ENCODE data around the gene TH. TPM values are rescaled to one million over a fixed set of nuclear protein-coding genes. Genes with fewer than 3 reads are reported as not detected.

TH gene
- total and polyA plus RNA-seq, 9 of the 15 experiments (the other 6 are each of a cell fraction or from before 2014, with no cell fraction given), result not detected

DNA sequence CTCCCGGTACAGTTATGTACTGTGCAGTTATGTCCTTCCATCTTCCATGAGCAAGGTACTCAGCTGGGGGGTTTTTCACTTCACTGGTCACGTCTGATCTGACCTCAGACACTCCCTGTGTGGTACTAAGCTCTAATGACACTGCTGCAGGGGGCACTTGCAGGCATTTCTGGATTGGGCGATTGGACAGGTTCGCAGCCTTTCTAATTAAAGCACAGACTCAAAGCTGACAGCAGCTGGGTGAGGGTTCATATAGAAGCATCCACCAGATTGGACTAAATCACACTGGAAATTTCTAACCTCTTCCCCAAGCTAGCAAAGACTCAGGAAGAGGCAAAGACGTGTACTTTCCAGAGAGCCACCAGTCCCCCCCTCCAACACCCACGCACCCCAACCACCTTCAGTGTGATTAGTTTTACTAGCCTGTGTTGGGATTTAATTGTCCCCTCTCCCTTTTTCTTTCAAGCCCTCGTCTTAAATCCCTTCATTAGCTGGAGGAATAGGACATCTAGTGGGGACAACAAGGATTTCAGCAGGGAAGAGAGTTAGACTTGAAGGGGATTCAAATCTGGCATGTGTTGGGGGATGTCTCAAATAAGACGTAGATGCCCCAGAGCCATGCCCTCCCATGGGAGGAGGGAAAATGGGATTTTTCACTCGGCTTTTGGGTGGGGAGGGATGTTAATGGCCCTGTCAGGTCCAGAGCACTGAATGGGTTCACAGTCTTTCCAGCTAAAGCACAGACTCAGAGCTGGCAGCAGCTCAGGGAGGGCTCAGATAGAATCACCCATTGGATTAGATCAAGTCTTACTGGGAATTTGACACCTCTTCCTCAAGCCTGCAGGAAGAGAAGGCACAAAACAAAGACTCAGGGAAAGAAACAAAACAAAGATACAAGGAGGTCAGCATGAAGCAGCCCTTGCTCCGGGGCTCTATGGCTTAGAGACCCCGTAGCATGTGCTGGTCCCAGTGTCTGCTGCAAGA is 21.5 kb downstream of the TH start:
- Histone ChIP-seq H3K36me3 (ENCODE audit: control insufficient read depth, insufficient read depth, low read length) (no peaks in the 10 kb centered on the region), H3K4me2 (ENCODE audit: insufficient read depth, low read length) (no peak overlapping the region), H3K9me3 (replicated peaks; ENCODE audit: control insufficient read depth, insufficient read depth, low read depth, low read length) (no peaks in the 10 kb centered on the region), H3K9ac (ENCODE audit: insufficient read depth in 1 of 2, low read depth in 2 of 2, low read length in 2 of 2) (no peak overlapping the region), H3K27me3 (ENCODE audit: control insufficient read depth in 2 of 2, insufficient read depth in 2 of 2, low read length in 2 of 2) (peaks cover 4 to 56% of the 10 kb centered on the region in 2 experiments; a peak in 3 of 5 replicates), H3K4me1 (replicated peaks in 1 of 2; ENCODE audit: control insufficient read depth in 2 of 2, insufficient read depth in 2 of 2, low read length in 2 of 2) (peaks cover 0 to 14% of the 10 kb centered on the region in 2 experiments; a peak in 1 of 5 replicates), H3K4me3 (no peak overlapping the region), H3K27ac (ENCODE audit: extremely low read depth, low read depth, low read length) (no peak overlapping the region), H3K9me1 (ENCODE audit: control insufficient read depth, insufficient read depth, low read length) (no peaks in the 10 kb centered on the region), H4K20me1 (replicated peaks; ENCODE audit: control insufficient read depth, insufficient read depth, low read length) (peaks cover 29% of the 10 kb centered on the region; the same call in 1 of the 2 replicates), H2AFZ (ENCODE audit: low read depth, low read length) (no peak overlapping the region), H3K79me2 (ENCODE audit: control insufficient read depth, insufficient read depth, low read length) (no peaks in the 10 kb centered on the region)
- intact Hi-C loops (cut with micrococcal nuclease) (loop anchor here (5.0 kb wide), 1 partner anchor 323 kb away; no protein-coding TSS in a partner anchor), in situ Hi-C loops (cut with MboI) (loop anchor here (10.0 kb wide), 2 partner anchors 295 to 455 kb away; partner anchors contain the start of genes KRTAP5-6 and LSP1)
- BruUV-seq (replicated peaks), result no TSS peak
- no peak for DNase-seq (ENCODE audit: extremely low read depth in 1 of 4, low spot score in 3 of 4)
- peak; percentile 35 for FAIRE-seq
- ATAC-seq, result no peak
- WGBS (ENCODE audit: insufficient coverage, low coverage, missing lambda C conversion rate), result 0% methylated on average over 11 of the region's 11 CpGs
- CTCF ChIA-PET (ENCODE audit: low intra/inter-chr PET ratio), result interaction anchor here (0.7 to 3.7 kb wide), 4 partner anchors 113 to 327 kb away, joined by 3 to 111 read pairs (median 8); no protein-coding TSS in a partner anchor
- POLR2A ChIA-PET, result interaction anchor here (1.7 kb wide), 2 partner anchors 116 to 120 kb away, joined by 5 to 6 read pairs; no protein-coding TSS in a partner anchor
- TF ChIP-seq CBX8 (IDR thresholded peaks at IDR 0.05; ENCODE audit: borderline replicate concordance, extremely low read depth, low read depth, low read length, poor library complexity, severe bottlenecking) (no peak), SUPT5H (IDR thresholded peaks at IDR 0.05) (no peak), RAD21 (CRISPR knock-in tag; conservative IDR thresholded peaks at IDR 0.05 in 1 of 2, IDR thresholded peaks at IDR 0.05 in 1 of 2) (peak in 1 of 2 experiments; percentile 50; a peak in 2 of 4 replicates), TFAM (CRISPR knock-in tag; conservative IDR thresholded peaks at IDR 0.05) (no peak), CBX2 (IDR thresholded peaks at IDR 0.05; ENCODE audit: insufficient read depth, low read length, poor library complexity, severe bottlenecking) (no peak), SMARCA4 (IDR thresholded peaks at IDR 0.05) (no peak), GTF2F1 (IDR thresholded peaks at IDR 0.05; ENCODE audit: low read depth, low read length) (no peak), ZNF217 (CRISPR knock-in tag; IDR thresholded peaks at IDR 0.05) (no peak), ZNF174 (CRISPR knock-in tag; IDR thresholded peaks at IDR 0.05) (no peak)
- TF ChIP-seq, protein P1, sequence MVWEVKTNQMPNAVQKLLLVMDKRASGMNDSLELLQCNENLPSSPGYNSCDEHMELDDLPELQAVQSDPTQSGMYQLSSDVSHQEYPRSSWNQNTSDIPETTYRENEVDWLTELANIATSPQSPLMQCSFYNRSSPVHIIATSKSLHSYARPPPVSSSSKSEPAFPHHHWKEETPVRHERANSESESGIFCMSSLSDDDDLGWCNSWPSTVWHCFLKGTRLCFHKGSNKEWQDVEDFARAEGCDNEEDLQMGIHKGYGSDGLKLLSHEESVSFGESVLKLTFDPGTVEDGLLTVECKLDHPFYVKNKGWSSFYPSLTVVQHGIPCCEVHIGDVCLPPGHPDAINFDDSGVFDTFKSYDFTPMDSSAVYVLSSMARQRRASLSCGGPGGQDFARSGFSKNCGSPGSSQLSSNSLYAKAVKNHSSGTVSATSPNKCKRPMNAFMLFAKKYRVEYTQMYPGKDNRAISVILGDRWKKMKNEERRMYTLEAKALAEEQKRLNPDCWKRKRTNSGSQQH (CRISPR knock-in tag; IDR thresholded peaks at IDR 0.05), result no peak
- TF ChIP-seq, protein P2, sequence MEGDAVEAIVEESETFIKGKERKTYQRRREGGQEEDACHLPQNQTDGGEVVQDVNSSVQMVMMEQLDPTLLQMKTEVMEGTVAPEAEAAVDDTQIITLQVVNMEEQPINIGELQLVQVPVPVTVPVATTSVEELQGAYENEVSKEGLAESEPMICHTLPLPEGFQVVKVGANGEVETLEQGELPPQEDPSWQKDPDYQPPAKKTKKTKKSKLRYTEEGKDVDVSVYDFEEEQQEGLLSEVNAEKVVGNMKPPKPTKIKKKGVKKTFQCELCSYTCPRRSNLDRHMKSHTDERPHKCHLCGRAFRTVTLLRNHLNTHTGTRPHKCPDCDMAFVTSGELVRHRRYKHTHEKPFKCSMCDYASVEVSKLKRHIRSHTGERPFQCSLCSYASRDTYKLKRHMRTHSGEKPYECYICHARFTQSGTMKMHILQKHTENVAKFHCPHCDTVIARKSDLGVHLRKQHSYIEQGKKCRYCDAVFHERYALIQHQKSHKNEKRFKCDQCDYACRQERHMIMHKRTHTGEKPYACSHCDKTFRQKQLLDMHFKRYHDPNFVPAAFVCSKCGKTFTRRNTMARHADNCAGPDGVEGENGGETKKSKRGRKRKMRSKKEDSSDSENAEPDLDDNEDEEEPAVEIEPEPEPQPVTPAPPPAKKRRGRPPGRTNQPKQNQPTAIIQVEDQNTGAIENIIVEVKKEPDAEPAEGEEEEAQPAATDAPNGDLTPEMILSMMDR (IDR thresholded peaks at IDR 0.05 in 2 of 3, conservative IDR thresholded peaks at IDR 0.05 in 1 of 3; ENCODE audit: insufficient read depth in 2 of 3, low read depth in 1 of 3, low read length in 3 of 3), result peak; percentile 30 to 45 (median 41); a peak in 4 of 6 replicates
- TF ChIP-seq, protein P3, sequence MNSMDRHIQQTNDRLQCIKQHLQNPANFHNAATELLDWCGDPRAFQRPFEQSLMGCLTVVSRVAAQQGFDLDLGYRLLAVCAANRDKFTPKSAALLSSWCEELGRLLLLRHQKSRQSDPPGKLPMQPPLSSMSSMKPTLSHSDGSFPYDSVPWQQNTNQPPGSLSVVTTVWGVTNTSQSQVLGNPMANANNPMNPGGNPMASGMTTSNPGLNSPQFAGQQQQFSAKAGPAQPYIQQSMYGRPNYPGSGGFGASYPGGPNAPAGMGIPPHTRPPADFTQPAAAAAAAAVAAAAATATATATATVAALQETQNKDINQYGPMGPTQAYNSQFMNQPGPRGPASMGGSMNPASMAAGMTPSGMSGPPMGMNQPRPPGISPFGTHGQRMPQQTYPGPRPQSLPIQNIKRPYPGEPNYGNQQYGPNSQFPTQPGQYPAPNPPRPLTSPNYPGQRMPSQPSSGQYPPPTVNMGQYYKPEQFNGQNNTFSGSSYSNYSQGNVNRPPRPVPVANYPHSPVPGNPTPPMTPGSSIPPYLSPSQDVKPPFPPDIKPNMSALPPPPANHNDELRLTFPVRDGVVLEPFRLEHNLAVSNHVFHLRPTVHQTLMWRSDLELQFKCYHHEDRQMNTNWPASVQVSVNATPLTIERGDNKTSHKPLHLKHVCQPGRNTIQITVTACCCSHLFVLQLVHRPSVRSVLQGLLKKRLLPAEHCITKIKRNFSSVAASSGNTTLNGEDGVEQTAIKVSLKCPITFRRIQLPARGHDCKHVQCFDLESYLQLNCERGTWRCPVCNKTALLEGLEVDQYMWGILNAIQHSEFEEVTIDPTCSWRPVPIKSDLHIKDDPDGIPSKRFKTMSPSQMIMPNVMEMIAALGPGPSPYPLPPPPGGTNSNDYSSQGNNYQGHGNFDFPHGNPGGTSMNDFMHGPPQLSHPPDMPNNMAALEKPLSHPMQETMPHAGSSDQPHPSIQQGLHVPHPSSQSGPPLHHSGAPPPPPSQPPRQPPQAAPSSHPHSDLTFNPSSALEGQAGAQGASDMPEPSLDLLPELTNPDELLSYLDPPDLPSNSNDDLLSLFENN (IDR thresholded peaks at IDR 0.05; ENCODE audit: low read depth in 2 of 2, low read length in 2 of 2), result no peak

Measured in K562 (cell line).